GM10847 (cell line): Measurements from ENCODE around the gene ANGPT4.

Experiments
- POLR2A ChIP-seq: IDR thresholded peaks from 2 replicates; pipeline ENCODE4 v1.6.1; 2011; ENCODE audit not compliant: insufficient read length; ENCODE audit errors: extremely low read depth

The ANGPT4 gene

GRCh38 chr20:919491-919916 is 3.4 kb upstream of the ANGPT4 start:
- TF ChIP-seq POLR2A: no peak

DNA sequence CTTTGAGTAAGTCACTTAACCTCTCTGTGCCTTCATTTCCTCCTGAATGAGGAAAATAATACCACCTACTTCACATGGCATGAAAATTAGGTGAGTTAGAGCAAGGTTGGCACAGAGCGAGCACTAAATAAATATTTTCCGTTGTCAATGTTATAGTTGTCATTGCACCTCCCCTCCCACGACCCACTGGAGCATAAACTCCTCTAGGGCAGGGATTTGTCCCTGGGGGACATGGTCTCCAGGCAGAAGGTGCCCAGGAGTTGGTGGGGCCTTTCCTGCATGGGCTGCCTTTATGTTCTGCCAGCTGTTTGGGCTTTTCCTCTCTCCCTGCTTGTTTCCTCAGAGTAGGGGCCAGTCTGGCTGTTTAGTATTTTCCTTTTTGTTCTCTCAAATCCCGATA is 1.3 kb upstream of the ANGPT4 start:
- no peak for TF ChIP-seq POLR2A

DNA sequence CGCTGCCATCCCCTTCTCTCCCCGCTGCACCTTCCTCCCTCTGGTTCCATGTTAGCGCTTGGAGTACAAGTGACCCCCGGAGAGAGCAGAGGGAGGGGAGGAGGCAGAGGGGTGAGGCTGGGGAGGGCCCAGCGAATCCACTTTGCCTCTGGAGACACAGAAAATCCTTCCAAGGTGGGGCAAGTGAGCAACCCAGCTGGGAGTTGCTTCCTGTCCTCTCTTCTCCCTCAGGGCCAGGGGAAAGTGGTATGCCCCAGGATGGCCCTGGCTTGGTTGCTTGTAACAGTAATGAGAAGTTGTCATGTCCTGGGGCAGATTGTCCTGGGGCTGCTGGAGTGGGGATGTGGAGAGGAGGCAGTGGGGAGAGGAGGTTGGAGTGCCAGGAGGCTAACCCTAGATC is 691 bp upstream of the ANGPT4 start:
- TF ChIP-seq POLR2A: no peak

- no peak for TF ChIP-seq POLR2A
Observed at GRCh38 chr20:914727-915498, 1.2 kb downstream of the ANGPT4 start.

- no peak for TF ChIP-seq POLR2A
Observed at GRCh38 chr20:913306-913849, 2.8 kb downstream of the ANGPT4 start.

DNA sequence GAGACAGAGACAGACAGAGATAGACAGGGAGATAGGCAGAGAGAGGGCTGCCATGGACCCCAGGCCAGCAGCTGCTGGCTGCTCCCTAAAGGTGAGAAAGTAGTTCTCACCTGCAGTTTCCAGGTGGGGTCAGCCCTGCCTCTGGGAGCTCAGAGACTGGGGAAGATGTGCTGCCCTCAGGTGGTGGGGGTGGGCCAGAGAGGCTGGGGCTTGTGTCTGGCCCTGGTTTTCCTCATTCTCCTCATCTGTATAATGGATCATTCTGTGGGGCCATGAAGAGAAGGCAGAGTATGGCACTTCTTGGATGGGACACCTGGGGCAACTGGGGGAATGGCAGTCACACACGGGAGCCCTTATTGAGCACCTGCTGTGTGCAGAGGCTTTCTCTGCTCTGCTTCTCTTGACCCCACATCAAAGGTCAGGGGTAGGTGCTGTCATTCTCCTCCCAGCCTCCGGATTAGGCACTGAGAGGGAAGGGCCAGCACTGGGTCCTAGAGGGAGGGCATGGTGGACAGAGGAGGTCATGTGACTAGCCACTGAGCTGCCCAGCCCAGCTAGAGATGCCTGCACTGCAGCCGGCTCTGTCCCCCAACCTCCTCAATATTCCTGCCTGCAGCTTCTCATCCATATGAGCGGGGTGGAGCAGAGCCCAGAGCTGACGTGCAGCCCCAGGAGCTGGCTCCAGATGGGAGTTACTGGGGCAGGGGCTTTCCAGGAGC is 4.1 kb downstream of the ANGPT4 start:
- TF ChIP-seq POLR2A: no peak

DNA sequence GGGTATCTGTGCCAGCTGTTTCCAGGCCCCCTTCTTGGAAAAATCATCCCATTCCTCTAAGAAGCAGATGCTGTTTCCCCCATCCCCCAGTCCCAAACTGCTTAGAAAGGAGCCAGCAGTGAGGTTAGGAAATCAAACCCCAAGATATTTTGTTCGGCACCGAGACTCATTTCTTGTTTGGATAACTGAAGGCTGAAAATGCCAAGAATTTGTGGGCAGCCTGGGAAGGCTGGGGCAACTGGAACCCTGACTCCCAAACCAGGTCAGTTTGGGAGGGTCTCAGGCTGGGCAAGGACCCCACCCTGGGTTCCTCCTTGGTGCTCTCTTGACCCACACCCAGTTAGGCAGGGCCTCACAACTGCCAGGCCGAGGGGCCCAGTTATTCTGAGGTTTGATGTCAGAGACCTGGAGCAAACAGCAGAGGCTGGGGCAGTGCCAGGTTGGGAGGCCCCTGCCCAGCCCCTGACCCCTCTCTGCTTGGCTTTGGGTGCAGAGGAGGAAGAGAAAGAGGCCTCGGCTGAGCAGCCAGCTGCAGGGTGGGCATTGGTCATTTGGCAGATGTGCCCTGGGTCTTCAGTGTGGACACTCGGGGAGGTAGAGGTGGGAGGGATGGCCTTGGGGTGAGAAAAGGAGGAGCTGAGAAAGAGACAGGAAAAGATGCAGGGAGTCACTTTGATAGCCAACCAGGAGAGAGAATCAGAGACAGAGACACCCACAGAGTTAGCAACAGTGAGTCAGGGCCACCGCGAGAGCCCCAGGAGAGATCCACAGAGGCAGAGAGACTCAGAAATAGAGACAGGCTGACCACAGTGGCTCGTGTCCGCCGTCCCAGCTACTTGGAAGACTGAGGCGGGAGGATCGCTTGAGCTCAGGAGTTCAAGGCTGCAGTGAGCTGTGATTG is 5.0 kb downstream of the ANGPT4 start:
- TF ChIP-seq POLR2A: no peak

DNA sequence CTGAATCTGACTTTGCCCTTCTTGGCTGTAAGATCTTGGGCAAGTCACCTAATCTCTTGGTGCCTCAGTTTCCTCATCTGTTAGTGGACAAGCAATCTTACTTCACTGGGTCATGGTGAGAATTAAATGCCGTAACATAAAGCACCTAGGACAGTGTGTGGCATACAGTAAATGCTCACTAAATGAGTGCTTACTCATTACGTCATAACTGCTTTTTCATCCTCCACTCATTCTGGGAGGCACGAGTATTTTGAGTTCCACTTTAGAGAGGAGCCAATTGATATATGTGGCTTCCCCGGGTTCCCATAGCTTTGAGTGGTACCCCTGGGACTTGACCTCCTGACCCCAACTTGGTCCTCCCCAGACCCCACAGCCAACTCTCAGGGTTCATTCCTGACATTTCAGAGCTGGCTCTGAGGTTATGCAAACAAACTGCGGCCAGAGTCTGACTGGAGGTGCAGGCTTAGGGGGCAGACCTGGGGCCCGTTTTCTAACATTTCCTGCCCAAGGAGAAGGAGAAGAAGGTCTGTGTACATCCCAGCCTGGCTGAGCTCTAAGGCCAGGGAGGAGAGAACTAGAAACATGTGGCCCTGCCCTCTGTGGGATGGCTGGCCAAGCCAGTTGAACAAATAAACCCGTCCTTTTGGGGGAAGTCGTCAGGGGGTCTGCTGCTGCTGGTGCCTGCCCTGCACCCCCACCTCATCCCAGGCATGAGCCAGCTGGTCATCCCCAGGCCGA is 5.8 kb downstream of the ANGPT4 start:
- no peak for TF ChIP-seq POLR2A

GRCh38 chr20:909641-910040 is 6.5 kb downstream of the ANGPT4 start:
- no peak for TF ChIP-seq POLR2A

GRCh38 chr20:906703-907270 is 9.3 kb downstream of the ANGPT4 start:
- no peak for TF ChIP-seq POLR2A

GRCh38 chr20:906001-906520 is 10.1 kb downstream of the ANGPT4 start:
- no peak for TF ChIP-seq POLR2A

GRCh38 chr20:905396-905961 is 10.7 kb downstream of the ANGPT4 start:
- TF ChIP-seq POLR2A: no peak

- no peak for TF ChIP-seq POLR2A
Observed at GRCh38 chr20:904039-904545, 12.0 kb downstream of the ANGPT4 start.
